ENCODE measurements around the gene TPTE. TPM values are rescaled to one million over a fixed set of nuclear protein-coding genes. Genes with fewer than 3 reads are reported as not detected.
"Not testable (repeated sequence)": the region's sequence is repeated elsewhere in the genome, so short reads cannot be mapped to it uniquely, and the experiment has no call there.

The TPTE gene
- total and polyA plus RNA-seq, 2 of the 8 experiments (the other 6 are each of a cell fraction or from before 2014, with no cell fraction given) = not detected

DNA sequence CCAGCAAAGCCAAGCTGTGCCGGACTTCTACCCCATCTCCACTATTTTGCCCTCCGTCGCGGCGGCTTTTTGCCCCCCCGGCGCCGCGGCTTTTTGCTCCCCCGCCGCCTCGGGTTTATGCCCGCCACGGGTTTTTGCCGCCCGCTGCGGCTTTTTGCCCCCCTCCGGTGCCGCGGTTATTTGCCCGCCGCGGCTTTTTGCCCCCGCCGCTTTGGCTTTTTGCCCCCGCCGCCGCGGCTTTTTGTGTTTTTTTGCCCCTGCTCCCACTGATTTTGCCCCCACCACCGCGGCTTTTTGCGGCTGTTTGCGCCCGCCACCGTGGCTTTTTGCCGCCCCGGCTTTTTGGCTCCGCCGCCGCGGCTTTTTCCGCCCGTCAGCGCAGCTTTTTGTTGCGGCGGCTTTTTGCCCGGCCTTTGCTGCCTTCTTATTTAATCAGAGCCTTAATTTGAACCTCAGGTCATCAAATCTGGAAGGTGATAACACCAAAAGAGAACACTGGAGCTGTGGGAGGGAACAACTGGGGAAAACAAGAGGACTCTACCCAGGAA, 106.0 kb downstream of the TPTE start:
- Histone ChIP-seq H2BK20ac (ENCODE audit: low read length) (no peak overlapping the region), H3K4me2 (ENCODE audit: insufficient read depth in 1 of 2, low read depth in 2 of 2, low read length in 2 of 2) (no peak overlapping the region), H2BK12ac (ENCODE audit: low read depth, low read length) (no peak overlapping the region), H3K18ac (ENCODE audit: extremely low read depth, low read length) (no peak overlapping the region), H3K79me1 (ENCODE audit: low read depth, low read length) (no peaks in the 10 kb centered on the region), H3K4me1 (replicated peaks in 1 of 4; ENCODE audit: control insufficient read depth in 3 of 4, insufficient read depth in 4 of 4, low read length in 3 of 4) (no peaks in the 10 kb centered on the region), H4K20me1 (replicated peaks in 1 of 2; ENCODE audit: control insufficient read depth in 1 of 2, insufficient read depth in 2 of 2, low read length in 2 of 2) (no peaks in the 10 kb centered on the region), H3K27me3 (replicated peaks in 1 of 4; ENCODE audit: control insufficient read depth in 3 of 4, extremely low read depth in 1 of 4, insufficient read depth in 3 of 4, low read length in 3 of 4) (no peaks in the 10 kb centered on the region), H2AK5ac (ENCODE audit: low read depth, low read length) (no peak overlapping the region), H3K23ac (ENCODE audit: insufficient read length) (no peak overlapping the region), H4K5ac (ENCODE audit: insufficient read length, low read depth, low read length) (no peak overlapping the region), H3K56ac (replicated peaks; ENCODE audit: insufficient read length, low read depth, low read length) (no peak overlapping the region), H3K27ac (ENCODE audit: low read depth, low read length) (no peak overlapping the region), H3K9ac (replicated peaks in 1 of 4; ENCODE audit: extremely low read depth in 1 of 4, low read depth in 3 of 4, low read length in 3 of 4) (no peak overlapping the region), H4K8ac (ENCODE audit: extremely low read depth, insufficient read depth, low read length) (no peak overlapping the region), H2AFZ (ENCODE audit: low read length) (no peak overlapping the region), H3K79me2 (ENCODE audit: control insufficient read depth in 1 of 2, insufficient read depth in 2 of 2, low read length in 2 of 2) (no peaks in the 10 kb centered on the region), H3K36me3 (ENCODE audit: control insufficient read depth in 2 of 4, insufficient read depth in 4 of 4, low read length in 3 of 4) (no peaks in the 10 kb centered on the region; a peak in 1 of 8 replicates), H4K91ac (replicated peaks; ENCODE audit: insufficient read length, low read length) (no peak overlapping the region), H3K4ac (replicated peaks; ENCODE audit: insufficient read length, low read depth, low read length) (no peak overlapping the region), H3K23me2 (ENCODE audit: low read depth, low read length) (no peaks in the 10 kb centered on the region), H3K9me3 (ENCODE audit: insufficient read depth in 2 of 2, low read depth in 1 of 2, low read length in 1 of 2) (peaks cover 42% of the 10 kb centered on the region in 2 experiments), H2BK15ac (ENCODE audit: low read length) (no peak overlapping the region), H3K4me3 (ENCODE audit: extremely low read depth in 1 of 4, insufficient read depth in 2 of 4, low read depth in 3 of 4, low read length in 4 of 4) (no peak overlapping the region), H2BK120ac (replicated peaks; ENCODE audit: low read depth, low read length) (no peak overlapping the region), H2BK5ac (ENCODE audit: low read depth, low read length) (no peak overlapping the region), H3K14ac (ENCODE audit: insufficient read length) (no peak overlapping the region)
- DNase-seq (ENCODE audit: low read depth in 1 of 2, low spot score in 2 of 2) (no peak), FAIRE-seq (no peak)
- ChIA-PET CTCF (ENCODE audit: partially characterized antibody) (no interaction called here), POLR2A (ENCODE audit: partially characterized antibody) (no interaction called here)
- TF ChIP-seq JUND (IDR thresholded peaks at IDR 0.05; ENCODE audit: low read length) = no peak
- 86% methylated on average over 47 of the region's 47 CpGs; no CpG with 5 or more reads in 1 of the 2 experiments for WGBS, 2 experiments (ENCODE audit: extremely low coverage in 1 of 2, insufficient coverage in 1 of 2, insufficient read length in 1 of 2, insufficient replicate concordance in 2 of 2, low coverage in 1 of 2, low lambda C conversion rate in 2 of 2, missing lambda C conversion rate in 1 of 2)

DNA sequence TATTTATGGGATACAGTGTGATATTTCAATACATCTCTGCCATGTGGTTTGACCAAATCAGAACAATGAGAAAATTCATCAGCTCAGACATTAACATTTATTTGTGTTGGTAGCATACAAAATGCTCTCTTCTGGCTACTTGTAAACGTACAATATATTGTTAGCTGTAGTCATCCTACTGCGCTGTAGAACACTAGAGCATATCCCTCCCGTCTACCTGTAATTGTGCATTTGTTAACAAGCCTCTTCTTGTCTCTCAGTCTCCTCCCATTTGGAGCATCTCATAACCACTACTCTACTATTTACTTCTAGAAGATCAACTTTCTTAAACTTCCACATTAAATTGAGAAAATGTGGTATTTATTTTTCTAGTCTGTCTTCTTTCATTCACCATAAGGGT, 107.9 kb downstream of the TPTE start:
- H3K79me2 ChIP-seq (ENCODE audit: control insufficient read depth in 1 of 2, insufficient read depth in 2 of 2, low read length in 2 of 2); H3K36me3 ChIP-seq (ENCODE audit: control insufficient read depth in 2 of 4, insufficient read depth in 4 of 4, low read length in 3 of 4); H4K91ac ChIP-seq (replicated peaks; ENCODE audit: insufficient read length, low read length); FAIRE-seq; H2BK15ac ChIP-seq (ENCODE audit: low read length); H3K18ac ChIP-seq (ENCODE audit: extremely low read depth, low read length); H2BK12ac ChIP-seq (ENCODE audit: low read depth, low read length); H2AFZ ChIP-seq (ENCODE audit: low read length); H3K56ac ChIP-seq (replicated peaks; ENCODE audit: insufficient read length, low read depth, low read length); H4K5ac ChIP-seq (ENCODE audit: insufficient read length, low read depth, low read length); DNase-seq (ENCODE audit: low read depth in 1 of 2, low spot score in 2 of 2); H3K4me2 ChIP-seq (ENCODE audit: insufficient read depth in 1 of 2, low read depth in 2 of 2, low read length in 2 of 2); H4K20me1 ChIP-seq (replicated peaks in 1 of 2; ENCODE audit: control insufficient read depth in 1 of 2, insufficient read depth in 2 of 2, low read length in 2 of 2); H2AK5ac ChIP-seq (ENCODE audit: low read depth, low read length); H3K14ac ChIP-seq (ENCODE audit: insufficient read length); POLR2A ChIA-PET (ENCODE audit: partially characterized antibody); H3K79me1 ChIP-seq (ENCODE audit: low read depth, low read length); H3K4me3 ChIP-seq (ENCODE audit: extremely low read depth in 1 of 4, insufficient read depth in 2 of 4, low read depth in 3 of 4, low read length in 4 of 4); H2BK20ac ChIP-seq (ENCODE audit: low read length); H3K4me1 ChIP-seq (replicated peaks in 1 of 4; ENCODE audit: control insufficient read depth in 3 of 4, insufficient read depth in 4 of 4, low read length in 3 of 4); H3K27me3 ChIP-seq (replicated peaks in 1 of 4; ENCODE audit: control insufficient read depth in 3 of 4, extremely low read depth in 1 of 4, insufficient read depth in 3 of 4, low read length in 3 of 4); H2BK5ac ChIP-seq (ENCODE audit: low read depth, low read length); H3K23ac ChIP-seq (ENCODE audit: insufficient read length); H4K8ac ChIP-seq (ENCODE audit: extremely low read depth, insufficient read depth, low read length); H3K9ac ChIP-seq (replicated peaks in 1 of 4; ENCODE audit: extremely low read depth in 1 of 4, low read depth in 3 of 4, low read length in 3 of 4); H3K4ac ChIP-seq (replicated peaks; ENCODE audit: insufficient read length, low read depth, low read length); H2BK120ac ChIP-seq (replicated peaks; ENCODE audit: low read depth, low read length); CTCF ChIA-PET (ENCODE audit: partially characterized antibody); H3K23me2 ChIP-seq (ENCODE audit: low read depth, low read length); H3K27ac ChIP-seq (ENCODE audit: low read depth, low read length): not testable (repeated sequence)
- peaks cover 41 to 44% of the 10 kb centered on the region in 2 experiments for H3K9me3 ChIP-seq (ENCODE audit: insufficient read depth in 2 of 2, low read depth in 1 of 2, low read length in 1 of 2)
- 87% methylated on average over 3 of the region's 3 CpGs; no CpG with 5 or more reads in 1 of the 2 experiments for WGBS, 2 experiments (ENCODE audit: extremely low coverage in 1 of 2, insufficient coverage in 1 of 2, insufficient read length in 1 of 2, insufficient replicate concordance in 2 of 2, low coverage in 1 of 2, low lambda C conversion rate in 2 of 2, missing lambda C conversion rate in 1 of 2)

All from H1 (cell line).